K562 (cell line): ENCODE data around the gene SVBP. TPM values are rescaled to one million over a fixed set of nuclear protein-coding genes. Genes with fewer than 3 reads are reported as not detected.

Experiments
- ATF2 ChIP-seq: sonication (generic); formaldehyde crosslinking; IDR thresholded peaks from 2 replicates; pipeline ENCODE4 v1.8.1; 2022; ENCODE audit warnings: missing genetic modification reagents
- DACH1 ChIP-seq: fragments of 450-650 bp; IDR thresholded peaks from 2 replicates; pipeline ENCODE4 v1.6.1; 2018; ENCODE audit not compliant: partially characterized antibody
- E2F3 ChIP-seq: fragments of 250-450 bp; sonication (Bioruptor Pico); IDR thresholded peaks from 2 replicates; pipeline ENCODE4 v1.4.0; 2020; ENCODE audit warnings: mild to moderate bottlenecking
- FOXA1 ChIP-seq: fragments of 450-650 bp; IDR thresholded peaks from 2 replicates; pipeline ENCODE4 v1.6.1; 2016; ENCODE audit warnings: mild to moderate bottlenecking, borderline replicate concordance
- FOXK1 ChIP-seq: sonication (generic); formaldehyde crosslinking; IDR thresholded peaks from 2 replicates; pipeline ENCODE4 v1.8.0; 2022; ENCODE audit warnings: missing genetic modification reagents, mild to moderate bottlenecking, borderline replicate concordance
- GTF2E2 ChIP-seq: fragments of 200-800 bp; sonication (Bioruptor generic); IDR thresholded peaks from 2 replicates; pipeline ENCODE4 v1.6.1; 2016; ENCODE audit warnings: missing genetic modification characterization, missing compliant biosample characterization
- JUN ChIP-seq, 2 experiments: sonication (generic) in 1 of 2; formaldehyde crosslinking in 1 of 2; IDR thresholded peaks; 2 replicates each; pipeline versions ENCODE4 v1.6.1 to v1.8.0; 2012 to 2022; ENCODE audit warnings: borderline replicate concordance in 2 of 2, mild to moderate bottlenecking in 2 of 2, improper control_type of control experiment in 1 of 2, low read depth in 1 of 2, low read length in 1 of 2, missing genetic modification reagents in 1 of 2
- KAT7 ChIP-seq: sonication (generic); formaldehyde crosslinking; IDR thresholded peaks from 2 replicates; pipeline ENCODE4 v1.8.0; 2022; ENCODE audit warnings: missing genetic modification reagents, mild to moderate bottlenecking, borderline replicate concordance
- NCOR1 ChIP-seq: fragments of 450-650 bp; IDR thresholded peaks from 2 replicates; pipeline ENCODE4 v1.6.1; 2016; ENCODE audit warnings: mild to moderate bottlenecking, moderate library complexity
- RBM17 ChIP-seq: fragments of 200-400 bp; formaldehyde crosslinking; IDR thresholded peaks from 2 replicates; pipeline ENCODE4 v1.6.1; 2017; ENCODE audit warnings: low read depth, mild to moderate bottlenecking, low read length, borderline replicate concordance
- SP1 ChIP-seq: sonication (generic); formaldehyde crosslinking; IDR thresholded peaks from 2 replicates; pipeline ENCODE4 v1.8.1; 2022; ENCODE audit warnings: mild to moderate bottlenecking, missing genetic modification reagents
- YY1 ChIP-seq, 3 experiments: IDR thresholded peaks; 2 replicates each; pipeline ENCODE4 v1.6.1; 2011; ENCODE audit warnings: low read length in 2 of 3, mild to moderate bottlenecking in 2 of 3, moderate library complexity in 2 of 3, borderline replicate concordance in 1 of 3, control low read depth in 1 of 3, low read depth in 1 of 3; ENCODE audit not compliant: insufficient read depth in 3 of 3, insufficient replicate concordance in 2 of 3, control insufficient read depth in 1 of 3, insufficient read length in 1 of 3; ENCODE audit errors: extremely low read depth in 1 of 3
- ZNF316 ChIP-seq: fragments of 450-650 bp; IDR thresholded peaks from 2 replicates; pipeline ENCODE4 v1.6.1; 2016
- ZNF583 ChIP-seq: fragments of 250-450 bp; sonication (Bioruptor Pico); IDR thresholded peaks from 2 replicates; pipeline ENCODE4 v1.4.0; 2020
- ZNF699 ChIP-seq: fragments of 250-450 bp; sonication (Bioruptor Pico); IDR thresholded peaks from 2 replicates; pipeline ENCODE4 v1.8.0; 2021; ENCODE audit warnings: mild to moderate bottlenecking, moderate library complexity; ENCODE audit not compliant: insufficient replicate concordance
- ZNF740 ChIP-seq, 3 experiments: fragments of 200-800 bp in 1 of 3; sonication (Bioruptor generic) in 1 of 3; sonication (generic) in 1 of 3; formaldehyde crosslinking in 1 of 3; IDR thresholded peaks; 2 replicates each; pipeline versions ENCODE4 v1.6.1 to v1.8.0; 2016 to 2022; ENCODE audit warnings: mild to moderate bottlenecking in 2 of 3, missing compliant biosample characterization in 2 of 3, missing genetic modification characterization in 2 of 3, missing genetic modification reagents in 1 of 3
- polyA plus RNA-seq, 8 experiments: library from polyadenylated mRNA; depleted of rRNA in 4 of 8; stranded (reverse) in 5 of 8; unstranded in 3 of 8; fragments of >200 nt; fragmentation: Nextera tagmentation in 2 of 8; fragmentation: Illumina TruSeq in 1 of 8; extraction: Ambion mirVana in 2 of 8; extraction: Trizol in 1 of 8; gene quantifications; 2 replicates each; pipeline versions ENCODE4 v1.2.1 to v1.2.3, GENCODE V29; 2011 to 2014; ENCODE audit warnings: inconsistent platforms in 1 of 8, missing spikeins in 1 of 8
- total RNA-seq, 7 experiments: library from RNA; depleted of rRNA in 6 of 7; stranded (reverse); fragments of >200 nt in 6 of 7; fragmentation: Illumina TruSeq in 2 of 7; extraction: Trizol in 2 of 7; gene quantifications; 2 replicates each; pipeline versions ENCODE4 v1.2.1 to v1.2.3, GENCODE V29; 2011 to 2021; ENCODE audit warnings: low replicate concordance in 1 of 7
- TF ChIP-seq, protein P1 (sequence below): IDR thresholded peaks from 2 replicates; pipeline ENCODE4 v1.6.1; 2016; ENCODE audit warnings: missing genetic modification characterization, missing compliant biosample characterization
- TF ChIP-seq, protein P2 (sequence below), 2 experiments: fragments of 450-650 bp in 1 of 2; IDR thresholded peaks; 2 replicates each; pipeline ENCODE4 v1.6.1; 2011 to 2017; ENCODE audit warnings: low read depth in 2 of 2, antibody characterized with exemption in 1 of 2, borderline replicate concordance in 1 of 2, low read length in 1 of 2, mild to moderate bottlenecking in 1 of 2, mixed read lengths in 1 of 2; ENCODE audit not compliant: control insufficient read depth in 1 of 2

The SVBP gene
- total and polyA plus RNA-seq, 9 of the 15 experiments (the other 6 are each of a cell fraction or from before 2014, with no cell fraction given): 31.7 to 49.7 (median 40.0) TPM

- TF ChIP-seq JUN (IDR thresholded peaks at IDR 0.05; ENCODE audit: borderline replicate concordance, low read depth, low read length) (peak; percentile 9; the same call in 1 of the 2 replicates), JUN (CRISPR knock-in tag; IDR thresholded peaks at IDR 0.05; ENCODE audit: borderline replicate concordance) (no peak), YY1 (IDR thresholded peaks at IDR 0.05; ENCODE audit: borderline replicate concordance in 1 of 3, control insufficient read depth in 1 of 3, extremely low read depth in 1 of 3, insufficient read depth in 3 of 3, insufficient read length in 1 of 3, insufficient replicate concordance in 2 of 3, low read depth in 1 of 3, low read length in 2 of 3) (peak in 1 of 3 experiments; percentile 49), ATF2 (no peak), DACH1 (peak; percentile 81), GTF2E2 (no peak; the same call in 1 of the 2 replicates), RBM17 (no peak), ZNF583 (CRISPR knock-in tag) (no peak), FOXK1 (CRISPR knock-in tag) (no peak), ZNF699 (CRISPR knock-in tag) (no peak), FOXA1 (no peak), ZNF316 (peak; percentile 82), E2F3 (CRISPR knock-in tag) (no peak), ZNF740 (CRISPR knock-in tag; IDR thresholded peaks at IDR 0.05) (peak; percentile 56; the same call in 1 of the 2 replicates), ZNF740 (tag; IDR thresholded peaks at IDR 0.05) (no peak), SP1 (peak; percentile 49), KAT7 (CRISPR knock-in tag) (peak; percentile 83; the same call in 1 of the 2 replicates), NCOR1 (peak; percentile 98)
- TF ChIP-seq, protein P1, sequence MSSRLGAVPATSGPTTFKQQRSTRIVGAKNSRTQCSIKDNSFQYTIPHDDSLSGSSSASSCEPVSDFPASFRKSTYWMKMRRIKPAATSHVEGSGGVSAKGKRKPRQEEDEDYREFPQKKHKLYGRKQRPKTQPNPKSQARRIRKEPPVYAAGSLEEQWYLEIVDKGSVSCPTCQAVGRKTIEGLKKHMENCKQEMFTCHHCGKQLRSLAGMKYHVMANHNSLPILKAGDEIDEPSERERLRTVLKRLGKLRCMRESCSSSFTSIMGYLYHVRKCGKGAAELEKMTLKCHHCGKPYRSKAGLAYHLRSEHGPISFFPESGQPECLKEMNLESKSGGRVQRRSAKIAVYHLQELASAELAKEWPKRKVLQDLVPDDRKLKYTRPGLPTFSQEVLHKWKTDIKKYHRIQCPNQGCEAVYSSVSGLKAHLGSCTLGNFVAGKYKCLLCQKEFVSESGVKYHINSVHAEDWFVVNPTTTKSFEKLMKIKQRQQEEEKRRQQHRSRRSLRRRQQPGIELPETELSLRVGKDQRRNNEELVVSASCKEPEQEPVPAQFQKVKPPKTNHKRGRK: no peak
- TF ChIP-seq, protein P2, sequence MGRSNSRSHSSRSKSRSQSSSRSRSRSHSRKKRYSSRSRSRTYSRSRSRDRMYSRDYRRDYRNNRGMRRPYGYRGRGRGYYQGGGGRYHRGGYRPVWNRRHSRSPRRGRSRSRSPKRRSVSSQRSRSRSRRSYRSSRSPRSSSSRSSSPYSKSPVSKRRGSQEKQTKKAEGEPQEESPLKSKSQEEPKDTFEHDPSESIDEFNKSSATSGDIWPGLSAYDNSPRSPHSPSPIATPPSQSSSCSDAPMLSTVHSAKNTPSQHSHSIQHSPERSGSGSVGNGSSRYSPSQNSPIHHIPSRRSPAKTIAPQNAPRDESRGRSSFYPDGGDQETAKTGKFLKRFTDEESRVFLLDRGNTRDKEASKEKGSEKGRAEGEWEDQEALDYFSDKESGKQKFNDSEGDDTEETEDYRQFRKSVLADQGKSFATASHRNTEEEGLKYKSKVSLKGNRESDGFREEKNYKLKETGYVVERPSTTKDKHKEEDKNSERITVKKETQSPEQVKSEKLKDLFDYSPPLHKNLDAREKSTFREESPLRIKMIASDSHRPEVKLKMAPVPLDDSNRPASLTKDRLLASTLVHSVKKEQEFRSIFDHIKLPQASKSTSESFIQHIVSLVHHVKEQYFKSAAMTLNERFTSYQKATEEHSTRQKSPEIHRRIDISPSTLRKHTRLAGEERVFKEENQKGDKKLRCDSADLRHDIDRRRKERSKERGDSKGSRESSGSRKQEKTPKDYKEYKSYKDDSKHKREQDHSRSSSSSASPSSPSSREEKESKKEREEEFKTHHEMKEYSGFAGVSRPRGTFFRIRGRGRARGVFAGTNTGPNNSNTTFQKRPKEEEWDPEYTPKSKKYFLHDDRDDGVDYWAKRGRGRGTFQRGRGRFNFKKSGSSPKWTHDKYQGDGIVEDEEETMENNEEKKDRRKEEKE (IDR thresholded peaks at IDR 0.05; ENCODE audit: borderline replicate concordance in 1 of 2, control insufficient read depth in 1 of 2, low read depth in 2 of 2, low read length in 1 of 2): no peak
Measured at GRCh38 chr1:42825036-42825851, 8.0 kb upstream of the SVBP start (continued).
